Neural cell (in vitro differentiated cells): ENCODE results near the gene SDHD.

Source experiments
- EP300 ChIP-seq: fragments of 450-650 bp; conservative IDR thresholded peaks from 2 replicates; pipeline ENCODE4 v1.6.1; 2014; ENCODE audit warnings: antibody characterized with exemption, mild to moderate bottlenecking, moderate library complexity; ENCODE audit not compliant: poor library complexity, severe bottlenecking
- EZH2 ChIP-seq: fragments of 200-600, 300-800 bp; shearing (Covaris generic), sonication (generic); IDR thresholded peaks from 2 replicates; pipeline ENCODE4 v1.6.1; 2014; ENCODE audit warnings: antibody characterized with exemption, low read length, borderline replicate concordance, mild to moderate bottlenecking; ENCODE audit not compliant: insufficient read depth, poor library complexity, severe bottlenecking
- MXI1 ChIP-seq: fragments of 450-650 bp; conservative IDR thresholded peaks from 2 replicates; pipeline ENCODE4 v1.6.1; 2014; ENCODE audit warnings: antibody characterized with exemption, mild to moderate bottlenecking; ENCODE audit not compliant: poor library complexity, severe bottlenecking
- POLR2AphosphoS5 ChIP-seq: IDR thresholded peaks from 2 replicates; pipeline ENCODE4 v1.6.1; 2012
- RAD21 ChIP-seq: fragments of 450-650 bp; conservative IDR thresholded peaks from 2 replicates; pipeline ENCODE4 v1.6.1; 2014; ENCODE audit warnings: antibody characterized with exemption, mild to moderate bottlenecking, moderate library complexity
- SMC3 ChIP-seq: fragments of 450-650 bp; conservative IDR thresholded peaks from 2 replicates; pipeline ENCODE4 v1.6.1; 2014; ENCODE audit warnings: antibody characterized with exemption, mild to moderate bottlenecking, moderate library complexity; ENCODE audit not compliant: poor library complexity
- TF ChIP-seq, protein P1 (sequence below): fragments of 450-650 bp; IDR thresholded peaks from 2 replicates; pipeline ENCODE4 v1.5.1; 2014; ENCODE audit warnings: antibody characterized with exemption, mild to moderate bottlenecking, moderate library complexity; ENCODE audit not compliant: poor library complexity, severe bottlenecking
- TF ChIP-seq, protein P2 (sequence below): IDR thresholded peaks from 2 replicates; pipeline ENCODE4 v1.6.1; 2012; ENCODE audit warnings: borderline replicate concordance

GRCh38 chr11:112062923-112063322, 23.8 kb upstream of the SDHD start:
- TF ChIP-seq, protein P1, sequence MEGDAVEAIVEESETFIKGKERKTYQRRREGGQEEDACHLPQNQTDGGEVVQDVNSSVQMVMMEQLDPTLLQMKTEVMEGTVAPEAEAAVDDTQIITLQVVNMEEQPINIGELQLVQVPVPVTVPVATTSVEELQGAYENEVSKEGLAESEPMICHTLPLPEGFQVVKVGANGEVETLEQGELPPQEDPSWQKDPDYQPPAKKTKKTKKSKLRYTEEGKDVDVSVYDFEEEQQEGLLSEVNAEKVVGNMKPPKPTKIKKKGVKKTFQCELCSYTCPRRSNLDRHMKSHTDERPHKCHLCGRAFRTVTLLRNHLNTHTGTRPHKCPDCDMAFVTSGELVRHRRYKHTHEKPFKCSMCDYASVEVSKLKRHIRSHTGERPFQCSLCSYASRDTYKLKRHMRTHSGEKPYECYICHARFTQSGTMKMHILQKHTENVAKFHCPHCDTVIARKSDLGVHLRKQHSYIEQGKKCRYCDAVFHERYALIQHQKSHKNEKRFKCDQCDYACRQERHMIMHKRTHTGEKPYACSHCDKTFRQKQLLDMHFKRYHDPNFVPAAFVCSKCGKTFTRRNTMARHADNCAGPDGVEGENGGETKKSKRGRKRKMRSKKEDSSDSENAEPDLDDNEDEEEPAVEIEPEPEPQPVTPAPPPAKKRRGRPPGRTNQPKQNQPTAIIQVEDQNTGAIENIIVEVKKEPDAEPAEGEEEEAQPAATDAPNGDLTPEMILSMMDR = no peak
- TF ChIP-seq RAD21 (no peak), EP300 (no peak), EZH2 (no peak), SMC3 (no peak), POLR2AphosphoS5 (no peak), MXI1 (no peak)
- TF ChIP-seq, protein P2, sequence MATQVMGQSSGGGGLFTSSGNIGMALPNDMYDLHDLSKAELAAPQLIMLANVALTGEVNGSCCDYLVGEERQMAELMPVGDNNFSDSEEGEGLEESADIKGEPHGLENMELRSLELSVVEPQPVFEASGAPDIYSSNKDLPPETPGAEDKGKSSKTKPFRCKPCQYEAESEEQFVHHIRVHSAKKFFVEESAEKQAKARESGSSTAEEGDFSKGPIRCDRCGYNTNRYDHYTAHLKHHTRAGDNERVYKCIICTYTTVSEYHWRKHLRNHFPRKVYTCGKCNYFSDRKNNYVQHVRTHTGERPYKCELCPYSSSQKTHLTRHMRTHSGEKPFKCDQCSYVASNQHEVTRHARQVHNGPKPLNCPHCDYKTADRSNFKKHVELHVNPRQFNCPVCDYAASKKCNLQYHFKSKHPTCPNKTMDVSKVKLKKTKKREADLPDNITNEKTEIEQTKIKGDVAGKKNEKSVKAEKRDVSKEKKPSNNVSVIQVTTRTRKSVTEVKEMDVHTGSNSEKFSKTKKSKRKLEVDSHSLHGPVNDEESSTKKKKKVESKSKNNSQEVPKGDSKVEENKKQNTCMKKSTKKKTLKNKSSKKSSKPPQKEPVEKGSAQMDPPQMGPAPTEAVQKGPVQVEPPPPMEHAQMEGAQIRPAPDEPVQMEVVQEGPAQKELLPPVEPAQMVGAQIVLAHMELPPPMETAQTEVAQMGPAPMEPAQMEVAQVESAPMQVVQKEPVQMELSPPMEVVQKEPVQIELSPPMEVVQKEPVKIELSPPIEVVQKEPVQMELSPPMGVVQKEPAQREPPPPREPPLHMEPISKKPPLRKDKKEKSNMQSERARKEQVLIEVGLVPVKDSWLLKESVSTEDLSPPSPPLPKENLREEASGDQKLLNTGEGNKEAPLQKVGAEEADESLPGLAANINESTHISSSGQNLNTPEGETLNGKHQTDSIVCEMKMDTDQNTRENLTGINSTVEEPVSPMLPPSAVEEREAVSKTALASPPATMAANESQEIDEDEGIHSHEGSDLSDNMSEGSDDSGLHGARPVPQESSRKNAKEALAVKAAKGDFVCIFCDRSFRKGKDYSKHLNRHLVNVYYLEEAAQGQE = no peak
